EL (cell line): ENCODE results near the gene SIRT7.
"Not testable (repeated sequence)": the region's sequence is repeated elsewhere in the genome, so short reads cannot be mapped to it uniquely, and the experiment has no call there.

Source experiments
- DNase-seq: peaks from one replicate; pipeline ENCODE4 v3.0.0-alpha.2; 2016

SIRT7 gene

GRCh38 chr17:81954131-81955057, 36.4 kb upstream of the SIRT7 start:
- DNase-seq: peak; percentile 39

DNA sequence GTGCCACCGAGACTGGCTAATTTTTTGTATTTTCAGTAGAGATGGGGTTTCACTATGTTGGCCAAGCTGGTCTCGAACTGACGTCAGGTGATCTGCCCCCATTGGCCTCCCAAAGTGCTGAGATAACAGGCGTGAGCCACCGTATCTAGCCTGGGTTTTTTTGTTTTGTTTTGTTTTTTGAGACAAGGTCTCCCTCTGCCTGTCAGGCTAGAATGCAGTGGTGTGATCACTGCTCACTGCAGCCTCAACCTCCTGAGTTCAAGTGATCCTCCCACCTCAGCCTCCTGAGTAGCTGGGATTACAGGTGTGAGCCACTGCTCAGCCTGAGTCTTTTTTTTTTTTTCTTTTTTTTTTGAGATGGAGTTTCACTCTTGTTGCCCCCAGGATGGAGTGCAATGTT, 35.5 kb upstream of the SIRT7 start:
- DNase-seq: not testable (repeated sequence)

DNA sequence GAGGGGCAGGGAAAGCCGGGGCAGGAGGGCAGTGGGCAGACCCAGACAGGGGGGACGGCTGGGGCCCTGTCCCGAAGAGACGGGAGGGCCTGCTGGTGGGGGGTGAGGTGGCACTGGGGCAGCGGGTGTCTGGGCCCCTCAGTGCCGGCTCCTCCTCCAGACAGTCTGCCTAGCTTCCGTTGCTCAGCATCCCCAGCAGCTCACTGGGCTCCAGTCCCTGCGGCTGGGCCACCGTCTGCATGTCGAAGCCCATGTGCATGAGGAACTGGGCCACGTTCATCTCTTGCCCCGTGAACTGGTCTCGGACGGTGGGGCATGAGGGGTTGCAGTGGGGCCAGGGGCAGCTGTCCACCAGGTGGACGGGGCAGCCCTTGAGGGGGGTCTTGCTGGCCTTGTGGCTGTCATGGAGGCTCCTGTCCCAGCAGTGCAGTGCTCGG, 34.8 kb upstream of the SIRT7 start:
- no peak for DNase-seq

GRCh38 chr17:81951785-81952684, 34.1 kb upstream of the SIRT7 start:
- DNase-seq: no peak

DNA sequence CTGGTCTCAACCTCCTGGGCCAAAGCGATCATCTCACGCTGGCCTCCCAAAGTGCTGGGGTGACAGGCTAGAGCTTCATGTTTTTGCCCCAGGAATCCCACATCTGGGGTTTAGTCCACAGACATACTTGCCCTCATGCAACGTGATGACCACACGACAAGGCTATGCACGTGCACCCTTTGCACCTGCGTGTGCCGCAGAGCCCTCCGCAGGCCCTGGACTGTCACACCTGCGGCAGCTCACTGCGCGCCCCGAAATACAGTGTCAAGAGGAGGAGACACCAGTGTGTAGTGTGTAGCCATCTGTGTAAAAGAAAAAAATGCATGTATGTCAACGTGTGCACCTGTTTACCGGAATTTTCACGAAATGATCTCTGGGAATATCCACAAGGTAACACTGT, 32.5 kb upstream of the SIRT7 start:
- no peak for DNase-seq

DNA sequence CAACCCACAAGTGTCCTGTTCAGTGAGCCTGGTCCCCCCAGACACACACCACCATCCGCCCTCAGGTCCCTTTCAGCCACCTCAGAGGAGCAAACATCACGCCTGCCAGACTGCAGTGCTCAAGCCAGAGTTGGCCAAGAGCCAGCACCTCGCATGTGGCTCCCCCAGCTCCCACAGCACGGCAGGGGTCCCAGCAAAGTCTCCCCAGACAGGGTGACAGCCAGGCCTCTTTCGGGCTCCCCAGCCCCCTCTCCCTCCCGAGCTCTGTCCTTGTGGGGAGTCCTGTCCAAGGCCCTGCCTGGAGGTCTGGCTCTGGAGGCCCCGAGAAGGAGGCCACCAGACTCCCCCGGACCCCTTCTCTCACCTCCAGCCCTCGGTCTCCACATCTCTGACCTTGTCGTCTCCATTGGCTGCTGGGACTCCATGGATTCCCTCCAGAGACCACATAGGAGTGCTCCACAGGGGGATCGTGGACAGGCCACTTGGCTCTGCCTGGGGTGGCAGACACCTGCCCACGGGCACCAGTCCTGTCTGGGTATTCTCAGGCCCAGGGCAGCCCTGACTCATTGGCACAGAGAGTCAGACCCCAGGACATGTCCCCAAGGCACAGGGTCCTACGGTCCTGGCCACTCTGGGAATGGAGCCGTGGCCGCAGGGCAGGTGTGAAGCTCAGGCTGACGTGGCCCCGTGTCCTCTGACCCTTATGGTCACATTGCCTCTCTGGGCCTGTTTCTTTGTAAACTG, 30.8 kb upstream of the SIRT7 start:
- no peak for DNase-seq

DNA sequence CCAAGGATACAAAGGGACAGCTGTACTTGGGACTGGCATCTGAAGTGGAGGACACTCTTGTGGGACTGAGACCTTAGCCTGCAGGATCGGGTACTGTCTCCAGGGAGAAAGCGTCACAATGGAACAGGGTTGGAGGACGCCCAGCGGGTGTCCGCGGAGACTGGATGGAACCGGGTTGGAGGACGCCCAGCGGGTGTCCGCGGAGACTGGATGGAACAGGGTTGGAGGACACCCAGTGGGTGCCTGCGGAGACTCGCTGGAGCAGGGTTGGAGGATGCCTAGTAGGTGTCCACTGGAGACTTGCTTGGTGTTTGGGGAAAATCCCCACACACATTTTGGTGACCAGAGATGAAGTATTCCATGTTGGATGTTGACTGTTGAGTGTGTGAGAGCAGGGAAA, 29.2 kb upstream of the SIRT7 start, which contains the start of gene MYADML2:
TSS of gene MYADML2 (minus strand) at position 45 of the 400 bp plus-strand sequence. CDS start 5,492 bp downstream, outside the sequence.
- DNase-seq: no peak

DNA sequence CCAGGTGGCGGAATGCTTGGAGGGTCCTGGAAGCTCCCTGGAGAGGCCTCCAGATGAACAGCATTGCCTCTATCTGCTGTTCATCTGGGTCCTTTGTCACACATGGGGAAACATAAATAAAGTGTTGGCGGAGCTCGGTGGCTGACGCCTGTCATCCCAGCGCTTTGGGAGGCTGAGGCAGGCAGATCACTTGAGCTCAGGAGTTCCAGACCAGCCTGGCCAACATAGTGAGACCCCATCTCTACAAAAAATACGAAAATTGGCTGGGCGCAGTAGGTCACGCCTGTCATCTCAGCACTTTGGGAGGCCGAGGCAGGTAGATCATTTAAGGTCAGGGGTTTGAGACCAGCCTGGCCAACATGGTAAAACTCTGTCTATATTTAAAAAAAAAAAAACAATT, 26.9 kb upstream of the SIRT7 start:
- no peak for DNase-seq

- no peak for DNase-seq
Observed at GRCh38 chr17:81942167-81942553, 24.2 kb upstream of the SIRT7 start.

GRCh38 chr17:81941484-81942166, 23.6 kb upstream of the SIRT7 start:
- DNase-seq: no peak

DNA sequence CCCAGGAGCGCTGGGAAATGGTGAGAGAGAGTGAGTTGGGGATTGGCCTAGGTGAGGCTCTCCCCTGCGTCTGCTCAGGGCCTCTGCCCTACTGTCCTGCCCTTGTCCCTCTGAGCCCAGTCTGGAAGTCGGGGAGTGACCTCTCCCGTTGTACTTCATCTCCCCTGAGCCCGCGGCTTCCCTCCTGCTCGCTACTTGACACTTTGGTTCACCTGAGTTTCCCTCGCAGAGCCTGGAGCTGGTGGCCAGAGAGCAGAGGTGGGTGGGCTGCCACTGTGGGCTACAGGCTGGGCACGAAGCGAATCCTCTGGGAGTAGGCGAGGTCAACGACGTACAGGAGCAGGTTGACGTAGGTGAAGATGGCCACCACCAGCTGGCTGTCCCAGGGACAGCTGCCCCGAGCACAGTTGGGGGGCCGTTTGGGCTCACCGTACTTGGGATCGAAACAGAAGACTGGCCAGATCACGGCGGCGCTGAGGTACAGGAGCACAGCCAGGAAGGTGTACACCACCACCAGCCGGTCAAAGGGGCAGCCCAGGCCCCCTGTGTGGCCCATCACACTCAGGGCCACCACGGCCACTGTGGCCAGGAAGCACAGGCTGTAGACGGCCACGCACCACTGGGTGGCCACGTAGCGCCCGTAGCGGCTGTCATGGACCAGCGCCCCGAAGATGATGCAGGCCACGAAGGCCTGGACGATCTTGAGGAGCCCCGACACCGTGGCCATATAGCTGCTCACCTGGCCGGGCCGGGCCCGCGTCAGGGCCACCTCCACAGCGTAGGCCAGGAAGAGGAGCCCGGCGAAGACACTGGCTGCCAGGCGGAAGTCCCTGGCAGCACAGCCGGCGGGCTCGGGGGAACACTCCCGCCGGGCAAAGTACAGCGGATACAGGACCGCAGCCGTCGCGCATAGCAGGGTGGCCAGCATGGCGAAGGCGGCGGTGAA, 22.8 kb upstream of the SIRT7 start:
- DNase-seq: no peak

DNA sequence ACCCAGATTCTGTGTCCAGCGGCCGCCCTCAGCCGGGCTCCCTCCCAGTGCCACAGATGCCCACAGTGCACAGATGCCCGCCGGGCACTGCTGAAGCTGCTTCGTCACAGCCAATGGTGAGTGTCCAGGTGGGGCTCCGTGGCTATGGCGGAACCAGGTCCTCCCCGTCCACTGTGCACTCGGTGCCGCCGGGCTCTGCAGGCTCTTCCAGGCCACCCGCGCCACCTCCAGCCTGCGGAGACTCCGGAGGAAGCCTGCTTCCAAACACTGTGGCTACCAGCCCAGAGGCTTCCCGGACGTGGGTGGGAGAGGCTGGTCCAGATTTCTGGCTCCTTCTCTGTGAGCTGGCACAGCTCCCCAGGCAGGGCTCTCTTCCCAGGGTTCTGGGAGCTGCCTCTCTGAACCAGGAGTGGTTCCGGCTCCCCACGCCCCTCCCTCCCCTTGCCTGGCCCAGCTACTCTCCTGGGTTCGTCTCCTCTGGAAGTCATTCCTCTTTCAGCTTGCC, 22.0 kb upstream of the SIRT7 start:
- DNase-seq: no peak

- DNase-seq: no peak
Observed at GRCh38 chr17:81939218-81939617, 21.2 kb upstream of the SIRT7 start.

DNA sequence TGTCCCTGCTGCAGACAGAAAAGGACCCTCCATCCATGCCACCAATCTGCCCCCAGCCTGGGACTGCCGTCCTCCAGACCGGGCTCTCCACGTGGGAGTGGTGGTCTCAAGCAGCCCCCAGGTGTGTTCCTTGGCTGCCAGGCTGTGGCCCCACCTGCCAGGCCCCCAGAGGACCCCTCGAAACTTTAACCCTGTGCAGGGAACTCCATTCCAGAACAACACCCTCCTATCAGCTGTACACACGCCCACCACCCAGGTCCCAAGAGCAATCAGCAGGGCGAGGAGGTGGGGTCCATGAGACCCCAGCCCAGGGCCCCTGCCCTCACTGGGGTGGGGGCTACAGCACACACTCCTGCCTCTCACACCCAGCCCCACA, 17.7 kb upstream of the SIRT7 start:
- no peak for DNase-seq

DNA sequence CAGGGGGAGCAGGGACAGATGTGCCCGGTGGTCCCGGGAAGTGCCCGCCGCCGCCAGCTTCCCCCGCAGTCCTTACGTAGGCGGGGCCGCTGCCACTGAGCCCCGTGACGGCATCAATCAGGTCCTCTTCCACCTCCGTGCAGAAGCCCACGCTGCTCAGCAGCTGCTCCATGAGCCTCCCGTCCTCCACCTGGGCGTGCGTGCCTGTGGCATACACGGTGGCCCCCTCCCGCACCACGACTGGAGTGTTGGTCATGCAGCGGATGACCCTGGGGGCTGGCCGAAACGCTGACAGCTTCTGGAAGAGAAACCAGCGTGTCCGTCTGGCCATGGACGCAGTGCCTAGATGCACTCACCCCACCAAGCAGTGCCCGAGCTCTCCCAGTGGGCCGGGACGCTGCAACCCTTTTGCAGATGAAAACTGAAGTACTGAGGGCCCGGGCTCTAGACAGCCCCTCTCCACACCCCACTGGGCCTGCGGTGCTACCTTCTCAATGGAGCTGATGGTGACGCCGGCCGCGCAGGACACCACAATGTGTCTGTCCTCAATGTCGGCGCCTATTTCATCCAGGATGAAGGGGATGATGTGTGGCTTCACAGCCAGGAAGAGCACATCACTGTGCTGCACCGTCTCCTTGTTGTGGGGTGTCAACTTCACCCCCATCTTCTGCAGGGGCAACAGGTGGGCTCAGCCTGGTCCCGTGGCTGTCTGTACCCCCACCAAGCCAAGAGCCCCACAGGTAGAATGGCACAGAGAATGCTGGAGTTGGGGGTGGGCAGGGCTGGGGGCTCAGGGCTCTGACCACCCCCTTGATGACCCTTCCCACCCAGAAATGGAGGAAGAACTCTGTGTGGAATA, 17.1 kb upstream of the SIRT7 start:
- DNase-seq: no peak

DNA sequence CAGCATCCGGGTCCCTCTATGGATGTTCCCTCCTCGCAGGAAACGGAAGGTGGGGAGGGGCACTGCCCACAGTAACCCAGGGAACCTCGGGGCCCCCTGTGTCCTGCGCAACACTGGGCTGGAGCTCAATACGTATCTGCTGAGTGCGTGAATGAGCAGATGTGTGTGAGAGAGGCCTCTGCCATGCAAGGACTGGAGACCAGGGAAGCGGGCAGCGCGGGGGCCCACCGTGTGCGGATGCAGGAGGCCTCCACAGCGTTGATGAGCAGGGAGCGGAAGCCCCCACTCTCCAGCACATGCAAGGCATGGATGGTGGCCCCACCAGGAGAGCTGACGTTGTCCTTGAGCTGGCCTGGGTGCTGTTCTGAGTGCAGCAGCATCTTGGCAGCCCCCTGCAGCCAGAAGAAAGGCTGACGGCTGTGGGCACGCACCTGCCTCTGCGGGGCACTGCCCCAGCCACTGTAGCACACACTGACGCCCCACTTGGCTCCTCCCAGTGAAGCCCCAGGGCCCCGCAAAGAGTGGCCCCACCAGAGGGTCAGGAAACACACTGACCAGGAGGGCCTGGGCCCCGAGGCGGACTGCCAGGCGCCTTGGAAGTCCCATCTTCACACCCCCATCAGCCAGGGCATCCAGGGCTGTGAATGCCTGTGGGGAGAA, 16.3 kb upstream of the SIRT7 start:
- DNase-seq: no peak

DNA sequence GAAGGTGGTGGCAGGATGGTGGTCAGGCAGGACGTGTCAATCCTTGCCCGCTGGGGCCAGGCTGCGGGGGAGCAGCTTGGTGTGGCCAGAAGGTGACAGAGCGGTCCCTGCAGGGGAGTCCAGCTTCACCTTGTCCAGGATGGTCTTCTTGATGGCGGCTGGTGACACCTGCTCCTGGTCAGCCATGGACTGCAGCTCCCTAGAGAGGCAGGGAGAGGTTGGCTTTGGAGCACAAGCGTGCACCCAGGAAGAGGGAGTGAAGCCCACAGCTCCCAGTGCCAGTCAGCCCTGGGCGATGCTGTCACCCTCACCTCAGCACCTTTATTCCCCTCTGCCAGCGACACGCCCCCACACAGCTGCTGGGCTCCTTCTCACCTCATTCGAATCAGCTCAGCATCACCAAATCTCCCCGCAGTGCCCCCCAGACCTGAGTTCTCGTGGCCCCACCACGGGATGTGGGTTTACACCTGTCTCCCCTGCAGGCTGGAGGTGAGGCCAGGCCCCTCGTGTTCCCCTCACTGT, 15.3 kb upstream of the SIRT7 start:
- DNase-seq: no peak

DNA sequence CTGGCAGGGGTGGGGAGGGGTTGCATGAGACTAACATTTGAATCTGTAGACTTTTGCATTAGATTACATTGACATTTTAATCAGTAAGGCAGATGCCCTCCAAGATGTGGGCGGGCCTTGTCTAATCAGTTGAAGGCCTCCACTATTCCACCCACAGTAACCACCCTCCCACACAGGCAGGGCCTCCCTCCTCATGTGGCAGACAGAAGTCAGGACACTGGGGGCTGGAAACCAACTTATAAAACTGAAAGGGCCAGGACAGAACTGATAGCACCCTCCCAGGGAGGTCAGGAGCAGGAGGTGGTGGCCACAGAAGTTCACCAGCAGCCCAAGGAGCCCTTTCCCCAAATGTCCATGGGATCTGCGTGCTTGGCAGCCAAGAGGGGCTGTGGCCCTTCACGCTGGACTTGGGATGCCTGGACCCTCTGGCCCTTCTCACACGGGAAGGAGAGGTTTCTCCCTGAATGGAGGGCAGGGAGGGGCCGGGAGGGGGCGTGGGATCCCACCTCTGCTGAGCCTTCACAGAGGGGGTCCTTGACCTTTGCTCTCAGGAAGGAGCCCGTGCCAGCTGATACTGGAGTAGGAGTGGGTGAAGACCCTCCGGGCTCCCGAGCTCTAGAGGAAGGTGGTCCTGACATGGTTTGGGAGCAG, 14.5 kb upstream of the SIRT7 start:
- no peak for DNase-seq
